Brain microvascular endothelial cell (primary cell): ENCODE data around the gene PDE1C.

Source experiments
- DNase-seq: peaks from one replicate; pipeline ENCODE4 v3.0.0-alpha.2; 2020
- H3K27ac ChIP-seq: fragments of 250-450 bp; sonication (Bioruptor Pico); 2 replicates; pipeline ENCODE4 v1.5.1; 2020; ENCODE audit warnings: mild to moderate bottlenecking, moderate library complexity
- H3K27me3 ChIP-seq: fragments of 250-450 bp; sonication (Bioruptor Pico); replicated peaks from 2 replicates; pipeline ENCODE4 v1.5.1; 2020; ENCODE audit warnings: mild to moderate bottlenecking
- H3K36me3 ChIP-seq: fragments of 250-450 bp; sonication (Bioruptor Pico); replicated peaks from 2 replicates; pipeline ENCODE4 v1.5.1; 2020; ENCODE audit warnings: mild to moderate bottlenecking
- H3K4me3 ChIP-seq: 2 replicates; pipeline ENCODE4 v1.5.1; 2011; ENCODE audit warnings: low read depth, mild to moderate bottlenecking, control low read depth, low read length, moderate library complexity
- in situ Hi-C: cut with HindIII; loops from 2 replicates; pipeline ENCODE4 v1.10.0; 2017; ENCODE audit warnings: low sequenced_read_pairs, low pct_ligation_motif_present
- TF ChIP-seq, protein P1 (sequence below): IDR thresholded peaks from 2 replicates; pipeline ENCODE4 v1.5.1; 2011; ENCODE audit warnings: low read depth, mild to moderate bottlenecking, moderate library complexity, low read length, control low read depth, inconsistent platforms; ENCODE audit errors: missing control alignments

The PDE1C gene

DNA sequence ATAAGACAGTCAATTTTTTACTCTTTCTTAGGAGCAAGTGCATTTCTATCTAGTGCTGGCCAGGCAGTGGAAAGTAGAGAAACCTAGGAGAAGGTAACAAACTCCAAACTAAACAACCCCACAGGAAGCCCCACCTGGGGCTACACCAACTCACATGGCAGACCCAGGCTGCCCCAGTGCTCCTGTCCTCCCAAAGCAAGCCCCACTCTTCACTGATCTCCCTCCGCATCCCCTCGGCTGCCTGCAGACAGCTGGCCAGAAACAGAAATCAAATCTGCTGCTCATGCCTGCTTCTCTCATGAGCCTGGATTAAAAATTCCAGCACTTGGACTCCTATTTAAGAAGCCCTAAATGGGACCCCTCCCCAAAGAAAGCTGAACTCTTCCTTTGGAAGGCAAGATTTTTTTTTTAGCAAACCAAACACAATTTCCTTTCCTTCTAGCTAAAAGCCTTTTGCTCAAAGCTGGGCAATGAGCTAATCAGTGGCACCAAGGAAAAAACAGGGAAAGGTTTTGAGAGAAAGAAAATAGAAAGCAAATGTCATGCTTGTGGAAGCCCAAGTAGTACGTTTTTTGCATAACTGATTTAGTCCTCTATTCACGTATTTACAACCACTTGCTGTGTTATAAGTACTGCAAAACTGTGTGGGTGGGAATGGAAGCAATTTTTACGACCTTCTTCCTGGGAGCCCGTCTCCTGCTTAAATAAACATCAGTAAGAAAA is 10.8 kb downstream of the PDE1C start:
- no peak for DNase-seq
- H3K36me3 ChIP-seq: no peaks in the 10 kb centered on the region
- peak overlapping the region; percentile 34 for H3K4me3 ChIP-seq
- H3K27ac ChIP-seq: no peak overlapping the region
- no peaks in the 10 kb centered on the region for H3K27me3 ChIP-seq
- TF ChIP-seq, protein P1, sequence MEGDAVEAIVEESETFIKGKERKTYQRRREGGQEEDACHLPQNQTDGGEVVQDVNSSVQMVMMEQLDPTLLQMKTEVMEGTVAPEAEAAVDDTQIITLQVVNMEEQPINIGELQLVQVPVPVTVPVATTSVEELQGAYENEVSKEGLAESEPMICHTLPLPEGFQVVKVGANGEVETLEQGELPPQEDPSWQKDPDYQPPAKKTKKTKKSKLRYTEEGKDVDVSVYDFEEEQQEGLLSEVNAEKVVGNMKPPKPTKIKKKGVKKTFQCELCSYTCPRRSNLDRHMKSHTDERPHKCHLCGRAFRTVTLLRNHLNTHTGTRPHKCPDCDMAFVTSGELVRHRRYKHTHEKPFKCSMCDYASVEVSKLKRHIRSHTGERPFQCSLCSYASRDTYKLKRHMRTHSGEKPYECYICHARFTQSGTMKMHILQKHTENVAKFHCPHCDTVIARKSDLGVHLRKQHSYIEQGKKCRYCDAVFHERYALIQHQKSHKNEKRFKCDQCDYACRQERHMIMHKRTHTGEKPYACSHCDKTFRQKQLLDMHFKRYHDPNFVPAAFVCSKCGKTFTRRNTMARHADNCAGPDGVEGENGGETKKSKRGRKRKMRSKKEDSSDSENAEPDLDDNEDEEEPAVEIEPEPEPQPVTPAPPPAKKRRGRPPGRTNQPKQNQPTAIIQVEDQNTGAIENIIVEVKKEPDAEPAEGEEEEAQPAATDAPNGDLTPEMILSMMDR: no peak
- in situ Hi-C loops: no loop called here

GRCh38 chr7:32058002-32058401 is 12.2 kb downstream of the PDE1C start:
- no peak for DNase-seq
- Histone ChIP-seq H3K4me3 (no peak overlapping the region), H3K36me3 (no peaks in the 10 kb centered on the region), H3K27me3 (no peaks in the 10 kb centered on the region), H3K27ac (no peak overlapping the region)
- in situ Hi-C loops: no loop called here
- TF ChIP-seq, protein P1: no peak

DNA sequence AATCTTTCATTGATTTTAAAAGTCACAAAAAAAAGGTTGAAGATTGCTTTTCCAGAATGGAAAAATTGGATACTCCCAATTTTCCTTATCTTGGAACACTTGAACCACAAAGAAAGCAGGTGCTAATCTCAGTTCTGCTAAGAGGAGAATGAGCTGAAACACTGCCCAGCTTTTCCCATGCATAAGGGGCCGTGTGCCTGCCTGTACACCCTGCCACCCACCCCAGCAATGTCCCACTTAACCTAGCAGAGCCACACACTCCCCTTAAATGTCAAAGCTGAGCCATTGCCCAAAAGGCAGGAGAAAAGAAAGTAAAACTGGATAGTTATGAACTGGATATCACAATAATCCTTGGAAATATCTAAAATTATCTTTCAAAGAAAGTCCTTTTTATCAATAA is 13.4 kb downstream of the PDE1C start:
- in situ Hi-C loops: no loop called here
- Histone ChIP-seq H3K27me3 (no peaks in the 10 kb centered on the region), H3K36me3 (no peaks in the 10 kb centered on the region), H3K4me3 (no peak overlapping the region), H3K27ac (no peak overlapping the region)
- TF ChIP-seq, protein P1: no peak
- DNase-seq: no peak

DNA sequence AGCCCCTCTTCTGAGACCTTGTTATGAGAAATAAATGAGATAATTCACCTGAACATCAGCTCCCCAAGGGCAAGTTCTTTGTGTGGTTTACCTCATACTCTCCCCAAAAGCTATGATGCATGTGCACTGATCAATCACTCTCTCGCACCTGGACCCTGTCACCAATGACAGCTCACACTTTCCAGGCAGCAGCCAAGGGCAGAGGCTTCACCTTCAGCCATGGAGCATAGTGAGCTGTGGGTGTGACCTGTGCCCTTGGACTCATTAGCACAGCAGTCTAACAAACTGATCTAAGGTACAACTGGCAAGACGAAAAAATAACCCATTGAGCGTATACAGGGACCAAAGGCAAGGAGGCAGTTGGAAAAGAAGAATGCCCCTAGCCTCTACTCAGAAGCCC is 17.0 kb downstream of the PDE1C start:
- H3K27me3 ChIP-seq: no peaks in the 10 kb centered on the region
- no peaks in the 10 kb centered on the region for H3K36me3 ChIP-seq
- H3K27ac ChIP-seq: no peak overlapping the region
- in situ Hi-C loops: no loop called here
- DNase-seq: no peak
- H3K4me3 ChIP-seq: no peak overlapping the region
- TF ChIP-seq, protein P1: no peak

DNA sequence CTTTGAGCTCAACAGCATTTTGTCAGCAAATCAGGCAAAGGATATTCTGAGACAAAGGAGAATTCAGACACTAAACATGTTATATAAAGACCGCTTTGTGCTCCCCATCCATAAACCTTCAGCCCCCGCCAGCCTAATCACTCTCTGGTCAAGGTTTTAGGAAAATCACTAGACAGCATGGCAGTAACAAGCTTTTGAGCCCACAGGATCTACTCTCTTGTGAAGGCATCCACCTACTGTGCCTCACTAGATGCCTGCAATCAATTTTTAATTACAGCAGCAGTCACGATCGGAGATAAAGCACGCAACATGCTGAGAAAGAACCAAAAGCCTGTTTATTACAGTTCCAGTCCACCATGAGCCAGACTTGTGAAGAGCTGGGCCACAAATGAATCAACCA is 19.1 kb downstream of the PDE1C start:
- no peaks in the 10 kb centered on the region for H3K27me3 ChIP-seq
- TF ChIP-seq, protein P1: no peak
- H3K36me3 ChIP-seq: no peaks in the 10 kb centered on the region
- no peak overlapping the region for H3K27ac ChIP-seq
- no peak for DNase-seq
- in situ Hi-C loops: no loop called here
- no peak overlapping the region for H3K4me3 ChIP-seq

- in situ Hi-C loops: no loop called here
- DNase-seq: no peak
Observed at GRCh38 chr7:32049599-32049998, 20.6 kb downstream of the PDE1C start.

More at GRCh38 chr7:32049599-32049998, 20.6 kb downstream of the PDE1C start:
- H3K4me3 ChIP-seq: no peak overlapping the region
- H3K36me3 ChIP-seq: no peaks in the 10 kb centered on the region
- H3K27ac ChIP-seq: no peak overlapping the region
- H3K27me3 ChIP-seq: no peaks in the 10 kb centered on the region
- TF ChIP-seq, protein P1: no peak
